OCI-LY3 (cell line): ENCODE results near the gene GPR142.

Experiments used
- EZH2phosphoT487 ChIP-seq: fragments of 200-600 bp; shearing (Covaris generic); IDR thresholded peaks from 2 replicates; pipeline ENCODE4 v1.6.1; 2018; ENCODE audit warnings: antibody characterized with exemption, mixed run types, low read depth
- TF ChIP-seq, protein P1 (sequence below): fragments of 200-600, 300-600 bp; sonication (generic); IDR thresholded peaks from 2 replicates; pipeline ENCODE4 v1.5.1; 2014; ENCODE audit warnings: antibody characterized with exemption, low read length, low read depth

- TF ChIP-seq, protein P1, sequence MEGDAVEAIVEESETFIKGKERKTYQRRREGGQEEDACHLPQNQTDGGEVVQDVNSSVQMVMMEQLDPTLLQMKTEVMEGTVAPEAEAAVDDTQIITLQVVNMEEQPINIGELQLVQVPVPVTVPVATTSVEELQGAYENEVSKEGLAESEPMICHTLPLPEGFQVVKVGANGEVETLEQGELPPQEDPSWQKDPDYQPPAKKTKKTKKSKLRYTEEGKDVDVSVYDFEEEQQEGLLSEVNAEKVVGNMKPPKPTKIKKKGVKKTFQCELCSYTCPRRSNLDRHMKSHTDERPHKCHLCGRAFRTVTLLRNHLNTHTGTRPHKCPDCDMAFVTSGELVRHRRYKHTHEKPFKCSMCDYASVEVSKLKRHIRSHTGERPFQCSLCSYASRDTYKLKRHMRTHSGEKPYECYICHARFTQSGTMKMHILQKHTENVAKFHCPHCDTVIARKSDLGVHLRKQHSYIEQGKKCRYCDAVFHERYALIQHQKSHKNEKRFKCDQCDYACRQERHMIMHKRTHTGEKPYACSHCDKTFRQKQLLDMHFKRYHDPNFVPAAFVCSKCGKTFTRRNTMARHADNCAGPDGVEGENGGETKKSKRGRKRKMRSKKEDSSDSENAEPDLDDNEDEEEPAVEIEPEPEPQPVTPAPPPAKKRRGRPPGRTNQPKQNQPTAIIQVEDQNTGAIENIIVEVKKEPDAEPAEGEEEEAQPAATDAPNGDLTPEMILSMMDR = no peak
- TF ChIP-seq EZH2phosphoT487 = no peak
Observed at GRCh38 chr17:74328487-74328886, 38.8 kb upstream of the GPR142 start.
